B cell (primary cell): Measurements from ENCODE around the gene BRI3. TPM values are rescaled to one million over a fixed set of nuclear protein-coding genes. Genes with fewer than 3 reads are reported as not detected.
A peak's percentile ranks its signal among the peaks of the same experiment; 100 is the strongest.

Source experiments
- ATAC-seq: fragments of 200-7000 bp; cut with Tn5 transposase; one replicate; pipeline ENCODE4 v1.10.0; 2021; ENCODE audit warnings: low read depth, mild to moderate bottlenecking, moderate number of reproducible peaks, moderate library complexity
- CTCF ChIA-PET: fragments of 350-600 bp; sonication (Branson Sonifier 250); formaldehyde crosslinking; loops from one replicate; lab custom pipeline; 2021; ENCODE audit warnings: antibody characterized with exemption, inconsistent platforms; lab: Charles Lee
- POLR2A ChIA-PET: fragments of 350-600 bp; sonication (Branson Sonifier 250); formaldehyde crosslinking; loops from one replicate; lab custom pipeline; 2021; ENCODE audit warnings: antibody characterized with exemption; lab: Charles Lee
- DNase-seq: peaks from one replicate; pipeline ENCODE4 v3.0.0; 2013
- H2AFZ ChIP-seq: 2 replicates; pipeline ENCODE4 v1.6.1; 2012; ENCODE audit warnings: mild to moderate bottlenecking, low read depth, low read length; ENCODE audit not compliant: insufficient read depth, poor library complexity, severe bottlenecking
- H3K27ac ChIP-seq, 2 donors: 1 replicate in 1 of 2; 2 replicates in 1 of 2; pipeline ENCODE4 v1.5.1; 2012 to 2013; ENCODE audit warnings: low read length in 2 of 2, mild to moderate bottlenecking in 2 of 2, moderate library complexity in 1 of 2
- H3K27me3 ChIP-seq, 4 experiments: fragments of 200-600 bp in 1 of 4; sonication (generic) in 1 of 4; replicated peaks in 1 of 4; 1 replicate in 2 of 4; 2 replicates in 2 of 4; pipeline versions ENCODE4 v1.6.1 to v1.7.0; 2013 to 2016; ENCODE audit warnings: low read length in 3 of 4, mild to moderate bottlenecking in 2 of 4, mixed read lengths in 1 of 4, moderate library complexity in 1 of 4; ENCODE audit not compliant: insufficient read depth in 4 of 4, control insufficient read depth in 3 of 4; ENCODE audit errors: control extremely low read depth in 1 of 4
- H3K36me3 ChIP-seq, 2 experiments: replicated peaks in 1 of 2; 1 replicate in 1 of 2; 2 replicates in 1 of 2; pipeline versions ENCODE4 v1.6.1 to v1.7.1; 2013; ENCODE audit warnings: low read length in 1 of 2; ENCODE audit not compliant: insufficient read depth in 2 of 2, control insufficient read depth in 1 of 2; ENCODE audit errors: control extremely low read depth in 1 of 2, extremely low read depth in 1 of 2
- H3K4me1 ChIP-seq, 2 donors: fragments of 200-600 bp in 1 of 2; sonication (generic) in 1 of 2; 1 replicate in 1 of 2; 2 replicates in 1 of 2; pipeline versions ENCODE4 v1.5.1 to v1.6.1; 2013 to 2017; ENCODE audit warnings: low read length in 2 of 2; ENCODE audit not compliant: control insufficient read depth in 2 of 2, insufficient read depth in 2 of 2
- H3K4me2 ChIP-seq: replicated peaks from 2 replicates; pipeline ENCODE3; 2012; ENCODE audit warnings: mild to moderate bottlenecking, low read depth, low read length; ENCODE audit not compliant: poor library complexity, severe bottlenecking
- H3K4me3 ChIP-seq, 5 experiments: fragments of 200-600 bp in 1 of 5; sonication (generic) in 1 of 5; 1 replicate in 3 of 5; 2 replicates in 2 of 5; pipeline versions ENCODE4 v1.5.1 to v1.7.0; 2011 to 2016; ENCODE audit warnings: low read length in 4 of 5, mild to moderate bottlenecking in 4 of 5, low read depth in 2 of 5, control low read depth in 1 of 5, moderate library complexity in 1 of 5; ENCODE audit not compliant: insufficient read depth in 1 of 5; ENCODE audit errors: control extremely low read depth in 1 of 5, extremely low read depth in 1 of 5
- H3K79me2 ChIP-seq: fragments of 200-600 bp; sonication (generic); one replicate; pipeline ENCODE4 v1.6.0; 2016; ENCODE audit warnings: low read length; ENCODE audit not compliant: control insufficient read depth, insufficient read depth
- H3K9ac ChIP-seq: fragments of 200-600 bp; sonication (generic); 2 replicates; pipeline ENCODE4 v1.6.1; 2017; ENCODE audit warnings: mild to moderate bottlenecking, low read length, moderate library complexity
- H3K9me3 ChIP-seq, 3 donors: one replicate each; pipeline versions ENCODE4 v1.6.1 to v1.7.1; 2013; ENCODE audit warnings: low read length in 2 of 3; ENCODE audit not compliant: control insufficient read depth in 2 of 3, insufficient read depth in 1 of 3; ENCODE audit errors: control extremely low read depth in 1 of 3
- H4K20me1 ChIP-seq: 2 replicates; pipeline ENCODE4 v1.6.0; 2012; ENCODE audit warnings: mild to moderate bottlenecking, low read length; ENCODE audit not compliant: insufficient read depth, control insufficient read depth, poor library complexity, severe bottlenecking
- H3K27ac Mint-ChIP-seq: one replicate; pipeline ENCODE4 v1.8.0; 2021; ENCODE audit warnings: mixed read lengths
- H3K27me3 Mint-ChIP-seq: one replicate; pipeline ENCODE4 v1.8.0; 2021; ENCODE audit warnings: mixed read lengths
- H3K4me1 Mint-ChIP-seq: one replicate; pipeline ENCODE4 v1.8.0; 2021; ENCODE audit warnings: mixed read lengths
- H3K4me3 Mint-ChIP-seq: one replicate; pipeline ENCODE4 v1.8.0; 2021; ENCODE audit warnings: mixed read lengths
- H3K9me3 Mint-ChIP-seq: one replicate; pipeline ENCODE4 v1.8.0; 2022; ENCODE audit warnings: mixed read lengths; ENCODE audit not compliant: insufficient read depth
- CTCF ChIP-seq: fragments of 200-600 bp; IDR thresholded peaks from one replicate; pipeline ENCODE4 v1.8.0; 2022; ENCODE audit warnings: antibody characterized with exemption, mild to moderate bottlenecking
- EZH2 ChIP-seq: IDR thresholded peaks from 2 replicates; pipeline ENCODE4 v1.6.1; 2012; ENCODE audit warnings: borderline replicate concordance, low read depth, mild to moderate bottlenecking, moderate library complexity, low read length; ENCODE audit not compliant: insufficient read depth, poor library complexity, severe bottlenecking
- WGBS: methylation state at CpG from one replicate; pipeline ENCODE4 v1.1.5; 2013; ENCODE audit warnings: missing lambda C conversion rate; ENCODE audit not compliant: insufficient coverage; 5-methylcytosine and 5-hydroxymethylcytosine counted together
- intact Hi-C: fragments of 100-400 bp; cut with micrococcal nuclease; formaldehyde crosslinking; loops from one replicate; pipeline ENCODE4 v1.10.0; 2022
- polyA plus RNA-seq: library from polyadenylated mRNA; depleted of rRNA; stranded (reverse); fragments of >200 nt; gene quantifications from 2 replicates; pipeline ENCODE4 v1.2.3, GENCODE V29; 2012
- total RNA-seq, 2 donors: library from RNA; stranded (reverse); fragments of 120-200 nt in 1 of 2; gene quantifications; 1 replicate in 1 of 2; 2 replicates in 1 of 2; pipeline versions ENCODE4 v1.2.3 to v1.2.4, GENCODE V29; 2013 to 2022

BRI3 gene
- total and polyA plus RNA-seq, 2 donors (not counting 1 experiment from before 2014, with no cell fraction given): 21.6 to 86.7 TPM

DNA sequence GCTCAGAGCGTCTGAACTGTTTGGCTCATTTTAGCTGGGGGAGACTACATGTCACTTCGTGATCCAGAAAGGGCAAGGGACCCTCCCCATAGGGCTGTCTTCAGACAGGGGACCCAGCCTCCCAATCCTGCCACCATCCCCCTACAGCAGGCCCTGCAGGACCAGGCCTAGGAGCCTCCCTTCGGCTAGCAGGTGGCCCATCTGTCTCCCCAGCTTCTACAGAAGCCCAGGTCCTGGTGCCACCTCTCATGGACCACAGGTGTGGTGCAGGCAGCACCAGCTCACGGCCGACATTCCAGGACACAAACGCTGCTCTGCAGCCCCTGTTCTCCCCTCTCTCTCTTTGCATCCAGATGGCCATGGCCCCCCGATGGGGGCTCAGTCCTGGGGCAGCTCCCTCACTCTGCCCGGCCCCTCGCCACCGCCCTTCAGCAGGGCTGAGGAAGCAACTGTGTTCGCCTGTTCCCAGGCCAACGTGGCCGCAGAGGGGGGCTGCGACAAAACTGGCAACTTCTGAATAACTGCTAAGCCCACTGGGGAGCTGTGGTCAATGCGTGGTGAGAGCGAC lies 39.7 kb upstream of the BRI3 start:
- H4K20me1 ChIP-seq: peaks cover 42% of the 10 kb centered on the region
- no peaks in the 10 kb centered on the region for H3K27me3 Mint-ChIP-seq
- no peaks in the 10 kb centered on the region for H3K9me3 Mint-ChIP-seq
- H3K4me2 ChIP-seq: no peak overlapping the region
- H2AFZ ChIP-seq: no peak overlapping the region
- no peak overlapping the region for H3K27ac Mint-ChIP-seq
- ATAC-seq (no peak), DNase-seq (no peak)
- peaks cover 21% of the 10 kb centered on the region for H3K79me2 ChIP-seq
- H3K4me3 Mint-ChIP-seq: no peak overlapping the region
- POLR2A ChIA-PET: no interaction called here
- H3K4me3 ChIP-seq: no peak overlapping the region
- CTCF ChIA-PET: interaction anchor here (1.1 kb wide), 1 partner anchor 221 kb away, joined by 3 read pairs; no protein-coding TSS in a partner anchor
- H3K9ac ChIP-seq: no peak overlapping the region
- no peaks in the 10 kb centered on the region for H3K27me3 ChIP-seq
- H3K36me3 ChIP-seq: peaks cover 0 to 53% of the 10 kb centered on the region in 2 experiments
- H3K4me1 ChIP-seq: no peaks in the 10 kb centered on the region
- WGBS: 85% methylated on average over 16 of the region's 16 CpGs
- no peak overlapping the region for H3K27ac ChIP-seq
- no peaks in the 10 kb centered on the region for H3K4me1 Mint-ChIP-seq
- TF ChIP-seq CTCF (peak; percentile 19), EZH2 (no peak)
- intact Hi-C loops: loop anchor here (1.0 kb wide), 2 partner anchors 10 to 73 kb away; no protein-coding TSS in a partner anchor
- no peaks in the 10 kb centered on the region for H3K9me3 ChIP-seq

DNA sequence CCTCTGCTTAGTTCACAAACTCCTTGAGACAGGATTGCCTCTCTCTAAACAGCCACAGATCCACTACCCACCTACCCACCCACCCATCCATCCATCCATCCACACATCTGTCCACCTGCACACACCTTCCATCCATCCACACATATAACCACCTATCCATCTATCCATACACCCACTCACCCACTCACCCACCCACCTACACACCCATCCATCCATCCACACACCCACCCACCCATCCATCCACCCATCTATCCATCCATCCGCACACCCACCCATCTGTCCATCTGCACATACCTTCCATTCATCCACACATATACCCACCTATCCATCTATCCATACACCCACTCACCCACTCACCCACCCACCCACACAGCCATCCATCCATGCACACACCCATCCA lies 39.1 kb upstream of the BRI3 start:
- Histone ChIP-seq H3K4me3 (no peak overlapping the region), H3K36me3 (peaks cover 0 to 55% of the 10 kb centered on the region in 2 experiments), H3K27me3 (no peaks in the 10 kb centered on the region), H3K4me1 (no peaks in the 10 kb centered on the region), H3K4me2 (no peak overlapping the region), H4K20me1 (peaks cover 48% of the 10 kb centered on the region), H2AFZ (no peak overlapping the region), H3K27ac (no peak overlapping the region), H3K79me2 (peaks cover 27% of the 10 kb centered on the region), H3K9ac (no peak overlapping the region), H3K9me3 (no peaks in the 10 kb centered on the region)
- no peaks in the 10 kb centered on the region for H3K4me1 Mint-ChIP-seq
- no peak overlapping the region for H3K4me3 Mint-ChIP-seq
- intact Hi-C loops: no loop called here
- H3K27ac Mint-ChIP-seq: no peak overlapping the region
- CTCF ChIA-PET: interaction anchor here (1.1 kb wide), 1 partner anchor 221 kb away, joined by 3 read pairs; no protein-coding TSS in a partner anchor
- H3K27me3 Mint-ChIP-seq: no peaks in the 10 kb centered on the region
- POLR2A ChIA-PET: no interaction called here
- no peak for TF ChIP-seq EZH2
- no peak for TF ChIP-seq CTCF
- WGBS: 100% methylated on average over 1 of the region's 1 CpG
- H3K9me3 Mint-ChIP-seq: no peaks in the 10 kb centered on the region
- ATAC-seq (no peak), DNase-seq (no peak)
